ENCODE measurements around the gene ACD.

ACD gene

GRCh38 chr16:67652578-67653127 lies 7.4 kb downstream of the ACD start:
- peak; percentile 65 to 74 for DNase-seq
- TF ChIP-seq POLR2A (IDR thresholded peaks at IDR 0.05; ENCODE audit: low read length) (no peak), GATA1 (IDR thresholded peaks at IDR 0.05; ENCODE audit: low read depth, low read length) (no peak)

DNA sequence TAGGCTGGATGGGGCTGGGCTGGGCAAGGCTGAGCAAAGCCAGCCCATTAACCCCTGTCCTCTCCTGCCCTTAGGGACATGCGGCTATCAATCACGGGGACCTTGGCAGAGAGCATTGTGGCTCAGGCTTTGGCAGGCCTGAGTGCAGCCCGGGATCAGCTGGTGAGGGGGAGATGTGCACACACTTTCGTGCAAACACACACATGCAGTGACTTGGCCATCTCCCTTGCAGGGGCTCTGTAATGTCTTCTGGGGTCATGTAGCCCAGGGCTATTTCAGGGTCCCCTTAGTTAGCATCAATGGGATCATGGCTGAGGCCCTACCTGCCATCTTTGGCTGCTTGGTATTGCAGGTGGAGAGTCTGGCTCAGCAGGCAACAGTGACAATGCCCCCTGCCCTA lies 8.2 kb downstream of the ACD start:
- no peak for DNase-seq
- no peak for TF ChIP-seq POLR2A (IDR thresholded peaks at IDR 0.05; ENCODE audit: low read length)
- no peak for TF ChIP-seq GATA1 (IDR thresholded peaks at IDR 0.05; ENCODE audit: low read depth, low read length)

GRCh38 chr16:67651039-67651438 lies 9.0 kb downstream of the ACD start:
- DNase-seq, result no peak
- TF ChIP-seq POLR2A (IDR thresholded peaks at IDR 0.05; ENCODE audit: low read length) (no peak), GATA1 (IDR thresholded peaks at IDR 0.05; ENCODE audit: low read depth, low read length) (no peak)

- no peak for TF ChIP-seq GATA1 (IDR thresholded peaks at IDR 0.05; ENCODE audit: low read depth, low read length)
- DNase-seq, result no peak
These were observed 10.0 kb downstream of the ACD start for GRCh38 chr16:67650023-67650422.

DNA sequence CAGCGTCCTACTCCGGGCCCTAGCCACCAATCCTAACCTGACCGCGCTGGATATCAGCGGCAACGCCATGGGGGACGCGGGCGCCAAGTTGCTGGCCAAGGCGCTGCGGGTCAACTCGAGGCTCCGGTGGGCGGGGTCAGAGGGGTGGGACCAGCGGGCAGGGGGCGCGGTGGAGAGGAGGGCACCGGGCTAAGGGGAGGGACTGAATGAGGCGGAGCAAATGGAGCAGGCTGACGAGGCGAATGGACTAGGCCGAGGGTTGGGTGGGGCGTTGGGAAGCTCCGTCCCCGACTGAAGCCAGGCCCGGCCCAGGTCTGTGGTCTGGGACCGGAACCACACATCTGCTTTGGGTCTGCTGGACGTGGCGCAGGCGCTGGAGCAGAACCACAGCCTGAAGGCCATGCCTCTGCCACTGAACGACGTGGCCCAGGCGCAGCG lies 10.5 kb downstream of the ACD start:
- DNase-seq, result no peak
- TF ChIP-seq GATA1 (IDR thresholded peaks at IDR 0.05; ENCODE audit: low read depth, low read length) (no peak), POLR2A (IDR thresholded peaks at IDR 0.05; ENCODE audit: low read length) (no peak)

DNA sequence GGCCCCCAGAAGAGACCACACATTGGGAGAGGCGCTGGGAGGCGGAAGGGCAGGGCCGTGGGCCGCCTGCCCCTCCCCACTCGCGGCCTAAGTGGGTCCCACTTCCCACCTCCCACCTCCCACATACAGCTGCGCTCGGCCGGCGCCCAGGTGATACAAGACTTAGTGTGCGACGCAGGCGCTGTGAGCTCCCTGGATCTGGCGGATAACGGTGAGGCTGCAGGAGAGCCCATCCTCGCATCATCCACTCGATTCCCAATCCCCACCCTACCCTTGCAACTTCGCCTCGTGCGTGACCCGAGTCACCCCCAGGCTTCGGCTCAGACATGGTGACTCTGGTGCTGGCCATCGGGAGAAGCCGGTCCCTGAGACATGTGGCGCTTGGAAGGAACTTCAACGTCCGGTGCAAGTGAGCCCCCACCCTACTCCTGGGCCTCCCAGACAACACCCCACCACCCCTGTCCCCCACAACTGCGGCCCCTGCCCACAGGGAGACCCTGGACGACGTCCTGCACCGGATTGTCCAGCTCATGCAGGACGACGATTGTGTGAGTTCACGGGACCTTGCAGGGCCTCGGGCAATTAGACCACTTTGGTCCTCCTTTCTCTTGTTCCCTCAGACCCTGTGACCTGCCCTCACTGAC lies 11.2 kb downstream of the ACD start:
- DNase-seq, result no peak
- no peak for TF ChIP-seq POLR2A (IDR thresholded peaks at IDR 0.05; ENCODE audit: low read length)
- no peak for TF ChIP-seq GATA1 (IDR thresholded peaks at IDR 0.05; ENCODE audit: low read depth, low read length)

DNA sequence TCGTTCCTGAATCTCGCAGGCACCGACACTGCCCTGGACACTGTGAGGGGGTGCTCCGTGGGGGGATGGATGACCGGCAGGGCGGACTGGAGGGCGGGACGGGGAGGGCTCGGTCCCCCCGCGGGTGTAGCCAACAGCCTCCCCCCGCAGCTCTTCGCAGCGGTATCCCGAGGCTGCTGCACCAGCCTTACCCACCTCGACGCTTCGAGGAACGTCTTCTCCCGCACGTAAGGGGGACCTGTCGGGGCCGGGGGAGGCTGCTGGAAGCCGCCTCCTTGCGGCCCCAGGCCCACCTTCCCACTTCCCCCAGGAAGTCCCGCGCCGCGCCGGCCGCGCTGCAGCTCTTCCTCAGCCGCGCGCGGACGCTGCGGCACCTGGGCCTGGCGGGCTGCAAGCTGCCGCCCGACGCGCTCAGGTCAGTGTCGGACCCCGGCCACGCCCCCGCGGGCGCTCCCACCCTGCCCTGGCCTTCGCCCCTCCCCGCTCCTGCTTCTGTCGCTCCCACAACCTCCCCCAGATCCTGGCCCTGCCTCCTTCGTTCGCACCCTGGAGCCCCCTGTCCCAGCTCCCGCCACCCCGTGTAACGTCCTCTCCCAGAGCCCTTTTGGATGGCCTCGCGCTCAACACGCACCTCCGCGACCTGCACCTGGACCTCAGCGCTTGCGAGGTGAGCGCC lies 11.8 kb downstream of the ACD start:
- no peak for TF ChIP-seq GATA1 (IDR thresholded peaks at IDR 0.05; ENCODE audit: low read depth, low read length)
- no peak for DNase-seq

GRCh38 chr16:67647681-67648080 lies 12.4 kb downstream of the ACD start:
- TF ChIP-seq GATA1 (IDR thresholded peaks at IDR 0.05; ENCODE audit: low read depth, low read length), result no peak
- no peak for TF ChIP-seq POLR2A (IDR thresholded peaks at IDR 0.05; ENCODE audit: low read length)
- DNase-seq, result no peak

DNA sequence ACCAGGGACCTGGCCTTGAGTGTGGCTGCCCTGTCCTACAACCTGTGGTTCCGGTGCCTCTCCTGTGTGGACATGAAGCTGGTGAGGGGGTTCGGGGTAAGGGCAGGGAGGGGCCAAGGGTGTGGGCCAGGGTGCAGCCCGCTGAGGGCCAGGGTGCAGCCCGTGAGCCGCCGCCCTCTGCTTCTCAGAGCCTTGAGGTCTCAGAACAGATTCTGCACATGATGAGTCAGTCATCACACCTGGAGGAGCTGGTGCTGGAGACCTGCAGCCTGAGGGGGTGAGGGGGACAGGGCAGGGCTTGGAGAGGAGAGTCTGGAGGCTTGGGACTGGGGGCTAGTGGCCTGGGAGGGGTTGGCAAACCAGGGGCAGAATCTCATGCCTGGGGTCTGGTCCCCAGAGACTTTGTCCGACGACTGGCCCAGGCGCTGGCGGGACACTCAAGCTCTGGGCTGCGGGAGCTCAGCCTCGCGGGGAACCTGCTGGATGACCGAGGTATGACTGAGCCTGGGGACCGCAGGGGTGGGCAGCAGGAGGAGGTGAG lies 12.9 kb downstream of the ACD start:
- DNase-seq, result no peak
- no peak for TF ChIP-seq GATA1 (IDR thresholded peaks at IDR 0.05; ENCODE audit: low read depth, low read length)
- TF ChIP-seq POLR2A (IDR thresholded peaks at IDR 0.05; ENCODE audit: low read length), result no peak

DNA sequence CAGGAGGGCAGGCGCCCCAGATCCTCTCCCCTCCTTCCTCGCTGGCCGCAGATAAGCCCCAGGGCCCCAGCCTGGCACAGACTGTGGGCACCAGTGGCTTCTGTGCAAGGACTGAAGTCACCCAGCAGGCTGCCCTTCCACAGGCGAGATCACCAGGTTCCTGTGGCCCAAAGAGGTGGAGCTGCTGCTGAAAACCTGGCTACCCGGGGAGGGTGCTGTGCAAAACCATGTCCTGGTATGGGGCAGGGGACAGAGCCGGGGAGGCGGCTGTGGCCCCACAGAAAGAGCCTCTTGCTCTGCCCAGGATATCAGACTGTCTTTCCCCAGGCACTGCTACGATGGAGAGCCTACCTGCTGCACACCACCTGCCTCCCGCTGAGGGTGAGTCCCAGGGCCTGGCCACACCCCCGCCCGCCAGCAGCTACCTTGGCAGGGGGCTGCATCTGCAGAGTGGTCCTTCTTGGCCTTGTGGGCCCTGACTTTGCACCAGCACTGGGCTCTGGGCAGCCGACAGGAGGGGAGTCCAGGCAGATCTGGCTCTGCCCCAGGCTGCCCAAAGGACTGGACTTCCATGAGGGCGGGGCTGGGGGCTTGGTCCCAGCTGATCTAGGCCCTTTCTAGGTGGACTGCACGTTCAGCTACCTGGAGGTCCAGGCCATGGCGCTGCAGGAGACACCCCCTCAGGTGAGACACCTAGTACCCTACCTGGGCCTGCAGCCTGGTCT lies 14.5 kb downstream of the ACD start:
- TF ChIP-seq POLR2A (IDR thresholded peaks at IDR 0.05; ENCODE audit: low read length), result no peak
- TF ChIP-seq GATA1 (IDR thresholded peaks at IDR 0.05; ENCODE audit: low read depth, low read length), result no peak
- DNase-seq, result no peak

- no peak for DNase-seq
- TF ChIP-seq POLR2A (IDR thresholded peaks at IDR 0.05; ENCODE audit: low read length), result no peak
- no peak for TF ChIP-seq GATA1 (IDR thresholded peaks at IDR 0.05; ENCODE audit: low read depth, low read length)
These were observed 16.0 kb downstream of the ACD start for GRCh38 chr16:67644038-67644437.

DNA sequence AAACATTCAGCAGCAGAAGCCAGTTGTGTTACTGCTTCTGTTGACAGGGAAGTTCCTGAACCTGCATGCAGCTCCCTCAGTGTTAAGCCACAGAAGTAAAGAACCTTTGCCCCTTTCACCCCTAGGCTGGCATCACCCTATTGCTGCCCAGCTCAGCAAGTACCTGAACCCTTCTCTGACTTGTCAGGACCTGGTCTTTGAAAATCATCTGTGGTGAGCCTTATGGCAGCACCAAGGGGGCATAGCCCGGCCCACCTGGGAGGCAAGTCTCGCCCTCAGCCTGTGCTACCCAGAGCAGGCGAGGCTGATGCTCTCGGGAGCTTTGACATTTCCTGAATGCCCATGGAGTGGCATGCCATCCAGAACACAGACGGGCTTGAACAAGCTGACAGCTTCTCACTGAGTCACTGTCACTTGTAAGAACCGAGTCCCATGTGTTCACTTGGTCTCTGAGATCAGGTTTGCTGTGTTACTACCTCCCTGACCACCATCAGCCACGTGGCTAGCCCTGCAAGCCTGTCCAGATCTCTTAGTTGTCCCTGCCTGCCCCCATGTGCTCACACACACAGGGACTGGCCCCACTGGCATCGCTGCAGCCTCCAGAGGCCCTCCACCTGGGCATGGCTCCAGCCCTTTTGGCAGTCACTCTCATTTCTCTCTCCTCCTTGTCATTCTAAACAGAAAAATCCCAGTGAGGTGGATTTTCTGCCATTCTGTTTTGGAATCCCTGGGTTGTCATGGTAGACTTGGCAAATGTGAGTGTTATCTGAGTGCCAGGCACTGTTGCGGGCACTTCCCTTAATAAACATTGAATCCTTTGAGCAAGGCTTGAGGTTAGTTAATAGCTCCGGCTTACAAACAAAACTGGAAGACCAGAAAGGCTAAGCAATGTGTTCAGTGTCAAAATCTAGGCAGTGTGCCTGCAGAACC lies 18.0 kb downstream of the ACD start:
- no peak for DNase-seq
- no peak for TF ChIP-seq GATA1 (IDR thresholded peaks at IDR 0.05; ENCODE audit: low read depth, low read length)
- no peak for TF ChIP-seq POLR2A (IDR thresholded peaks at IDR 0.05; ENCODE audit: low read length)

DNA sequence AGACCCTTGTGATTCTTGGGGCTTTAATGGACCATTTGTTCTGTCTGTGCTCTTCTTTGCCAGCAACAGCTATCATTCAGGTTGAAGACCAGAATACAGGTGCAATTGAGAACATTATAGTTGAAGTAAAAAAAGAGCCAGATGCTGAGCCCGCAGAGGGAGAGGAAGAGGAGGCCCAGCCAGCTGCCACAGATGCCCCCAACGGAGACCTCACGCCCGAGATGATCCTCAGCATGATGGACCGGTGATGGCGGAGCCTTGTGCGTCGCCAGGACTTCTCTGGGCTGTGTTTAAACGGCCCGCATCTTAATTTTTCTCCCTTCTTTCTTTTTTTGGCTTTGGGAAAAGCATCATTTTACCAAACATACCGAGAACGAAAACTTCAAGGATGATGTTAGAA lies 22.4 kb downstream of the ACD start:
- no peak for DNase-seq
- no peak for TF ChIP-seq POLR2A (IDR thresholded peaks at IDR 0.05; ENCODE audit: low read length)
- no peak for TF ChIP-seq GATA1 (IDR thresholded peaks at IDR 0.05; ENCODE audit: low read depth, low read length)

Measured in erythroblast (primary cell).